Gastrocnemius medialis (tissue), 4 donors: Measurements from ENCODE around the gene NCBP2.

ENCODE experiments used
- CTCF ChIP-seq, 5 experiments: fragments of 450-650 bp in 3 of 5; fragments of 200-600 bp in 2 of 5; sonication (generic) in 2 of 5; IDR thresholded peaks in 4 of 5; conservative IDR thresholded peaks in 1 of 5; 1 replicate in 4 of 5; 2 replicates in 1 of 5; pipeline ENCODE4 v1.5.1; 2016 to 2019; ENCODE audit warnings: antibody characterized with exemption in 5 of 5, mild to moderate bottlenecking in 3 of 5, moderate library complexity in 3 of 5
- POLR2A ChIP-seq, 2 donors: fragments of 450-650 bp; IDR thresholded peaks; one replicate each; pipeline ENCODE4 v1.6.1; 2017; ENCODE audit warnings: antibody characterized with exemption in 2 of 2, mild to moderate bottlenecking in 2 of 2, moderate library complexity in 2 of 2

DNA sequence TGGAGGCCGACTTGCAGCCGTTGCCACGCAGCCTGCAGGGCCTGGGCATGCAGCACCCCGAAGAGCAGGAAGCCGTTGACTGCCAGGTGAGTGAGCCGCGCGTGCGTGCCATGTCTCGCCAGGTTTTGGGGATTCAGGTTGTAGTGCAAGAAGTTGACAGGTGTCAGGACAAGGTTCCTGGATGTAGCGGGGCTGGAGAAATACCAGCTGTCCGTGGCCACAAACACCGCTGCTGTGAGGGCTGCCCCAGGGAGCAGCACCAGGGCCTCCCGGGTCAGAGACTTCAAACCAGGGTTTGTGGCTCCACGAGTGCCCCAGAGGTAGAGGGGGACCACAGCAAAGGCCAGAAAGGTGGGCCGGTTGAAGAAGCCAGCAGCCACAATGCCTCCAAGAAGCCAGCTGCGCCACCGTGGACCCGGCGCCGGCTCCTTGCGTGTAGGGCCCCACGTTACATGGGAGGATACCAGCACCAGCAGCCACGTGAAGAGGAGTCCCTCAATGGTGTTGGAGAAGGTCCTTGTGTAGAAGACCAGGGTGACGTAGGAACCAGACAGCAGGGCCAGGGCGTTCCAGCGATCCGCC lies 5.6 kb upstream of the NCBP2 start:
- TF ChIP-seq CTCF (IDR thresholded peaks at IDR 0.05 in 4 of 5, conservative IDR thresholded peaks at IDR 0.05 in 1 of 5) = no peak
- TF ChIP-seq POLR2A (IDR thresholded peaks at IDR 0.05) = no peak
